ENCODE measurements around the gene NFE2L1. TPM values are rescaled to one million over a fixed set of nuclear protein-coding genes. Genes with fewer than 3 reads are reported as not detected.

The NFE2L1 gene
- polyA plus RNA-seq, 2 of the 4 experiments (the other 2 are of a cell fraction), result 108 to 283 TPM

DNA sequence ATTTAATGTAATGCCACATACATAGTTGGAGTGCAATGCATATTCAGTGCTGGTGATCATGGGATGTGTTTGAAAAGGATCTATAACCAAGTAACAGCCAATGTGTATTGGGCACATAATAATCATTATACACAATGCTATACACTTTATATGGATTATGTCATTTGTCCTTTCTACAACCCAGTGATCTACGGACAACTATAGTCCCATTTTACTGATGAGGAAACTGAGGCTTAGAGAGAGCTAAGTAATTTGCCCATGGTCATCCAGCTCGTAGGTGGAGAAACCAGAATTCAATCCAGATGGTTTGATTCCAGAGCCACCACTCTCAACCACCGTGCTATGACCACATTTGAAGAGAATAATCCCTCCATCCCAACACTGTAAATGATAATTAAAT, 38.0 kb upstream of the NFE2L1 start:
- ATAC-seq (no peak), FAIRE-seq (no peak), DNase-seq (ENCODE audit: low read depth in 1 of 2, low spot score in 1 of 2) (no peak)
- ChIA-PET POLR2A (interaction anchor here (0.6 kb wide), 1 partner anchor 62 kb away, joined by 3 read pairs; no protein-coding TSS in a partner anchor), CTCF (interaction anchor here (0.6 to 18.5 kb wide), 11 partner anchors 10 to 167 kb away, joined by 3 to 766 read pairs (median 7); partner anchors contain the start of genes CDK5RAP3, PNPO and PRR15L)
- Histone ChIP-seq H3K9me3 (no peaks in the 10 kb centered on the region), H3K4me1 (0 out of 3 replicates have a peak, but pooled peaks cover 3% of the 10 kb centered on the region), H3K4me2 (no peak overlapping the region), H3K4me3 (no peak overlapping the region), H3K27ac (no peak overlapping the region)
- TF ChIP-seq CBX2 (IDR thresholded peaks at IDR 0.05; ENCODE audit: borderline replicate concordance, low read depth), result no peak
- TF ChIP-seq KDM5A (IDR thresholded peaks at IDR 0.05), result no peak
- TF ChIP-seq ZSCAN20 (CRISPR knock-in tag; IDR thresholded peaks at IDR 0.05), result no peak
- TF ChIP-seq ESRRA (IDR thresholded peaks at IDR 0.05; ENCODE audit: borderline replicate concordance, low read length), result no peak
- WGBS (ENCODE audit: missing lambda C conversion rate), result 66% methylated on average over 3 of the region's 3 CpGs

DNA sequence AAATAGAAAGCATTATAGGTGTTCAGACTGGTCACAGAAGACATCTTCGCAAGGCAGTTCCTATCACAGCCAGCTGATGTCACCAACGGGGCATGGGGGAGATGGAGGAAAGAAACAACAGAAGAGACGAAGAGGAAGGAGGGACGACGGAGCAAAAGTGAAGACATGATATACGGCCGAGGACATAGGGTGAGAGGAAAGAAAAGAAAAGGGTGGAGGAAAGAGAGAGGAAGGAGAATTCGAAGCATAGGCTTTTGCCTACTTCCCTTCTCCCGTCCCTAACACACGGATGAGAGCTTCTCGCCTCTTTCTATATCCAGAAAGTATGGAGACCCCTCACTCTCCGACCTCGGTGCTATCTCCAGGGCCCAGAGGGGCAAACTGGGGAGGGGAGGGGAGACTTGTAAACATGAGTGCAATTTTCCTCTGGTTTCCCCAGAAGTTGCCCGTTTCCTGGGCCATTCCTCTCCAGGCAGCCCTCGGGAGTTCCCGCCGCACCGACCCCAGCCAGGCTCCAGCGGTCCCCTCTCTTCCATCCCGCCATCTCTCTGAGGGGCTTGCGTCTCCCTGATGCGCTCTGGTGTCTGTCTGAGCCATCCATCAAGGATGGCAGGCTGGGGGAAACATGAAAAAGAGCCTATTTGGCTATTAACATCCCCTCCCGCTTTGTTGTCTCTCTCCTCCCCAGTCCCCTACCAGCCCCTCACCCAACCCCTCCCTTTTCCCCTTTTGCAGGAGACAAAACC, 36.6 kb upstream of the NFE2L1 start:
- Histone ChIP-seq H3K4me2 (peak overlapping the region; percentile 61), H3K9me3 (no peaks in the 10 kb centered on the region), H3K4me1 (0 out of 3 replicates have a peak, but pooled peaks cover 3% of the 10 kb centered on the region), H3K4me3 (no peak overlapping the region), H3K27ac (peak overlapping the region; percentile 10 to 34; a peak in 5 of 6 replicates)
- ATAC-seq (peak; percentile 83 to 87), FAIRE-seq (peak; percentile 51), DNase-seq (ENCODE audit: low read depth in 1 of 2, low spot score in 1 of 2) (peak; percentile 66 to 78)
- ChIA-PET POLR2A (interaction anchor here (0.8 kb wide), 2 partner anchors 44 to 57 kb away, joined by 3 to 4 read pairs; no protein-coding TSS in a partner anchor), CTCF (interaction anchor here (0.9 to 18.5 kb wide), 17 partner anchors 9 to 168 kb away, joined by 3 to 766 read pairs (median 5); partner anchors contain the start of genes CDK5RAP3, PNPO and PRR15L)
- peak; percentile 23 to 61; a peak in 3 of 5 replicates for TF ChIP-seq RAD21 (conservative IDR thresholded peaks at IDR 0.05 in 1 of 2, IDR thresholded peaks at IDR 0.05 in 1 of 2)
- no peak for TF ChIP-seq HDAC2 (IDR thresholded peaks at IDR 0.05)
- TF ChIP-seq CHD2 (IDR thresholded peaks at IDR 0.05; ENCODE audit: low read length, partially characterized antibody), result no peak
- no peak for TF ChIP-seq JUNB (IDR thresholded peaks at IDR 0.05)
- TF ChIP-seq SMC3 (IDR thresholded peaks at IDR 0.05), result 0 out of 3 replicates have a peak, but pooled peaks have one; percentile 14
- TF ChIP-seq PHF8 (IDR thresholded peaks at IDR 0.05; ENCODE audit: borderline replicate concordance, low read depth), result no peak
- TF ChIP-seq, protein P1, sequence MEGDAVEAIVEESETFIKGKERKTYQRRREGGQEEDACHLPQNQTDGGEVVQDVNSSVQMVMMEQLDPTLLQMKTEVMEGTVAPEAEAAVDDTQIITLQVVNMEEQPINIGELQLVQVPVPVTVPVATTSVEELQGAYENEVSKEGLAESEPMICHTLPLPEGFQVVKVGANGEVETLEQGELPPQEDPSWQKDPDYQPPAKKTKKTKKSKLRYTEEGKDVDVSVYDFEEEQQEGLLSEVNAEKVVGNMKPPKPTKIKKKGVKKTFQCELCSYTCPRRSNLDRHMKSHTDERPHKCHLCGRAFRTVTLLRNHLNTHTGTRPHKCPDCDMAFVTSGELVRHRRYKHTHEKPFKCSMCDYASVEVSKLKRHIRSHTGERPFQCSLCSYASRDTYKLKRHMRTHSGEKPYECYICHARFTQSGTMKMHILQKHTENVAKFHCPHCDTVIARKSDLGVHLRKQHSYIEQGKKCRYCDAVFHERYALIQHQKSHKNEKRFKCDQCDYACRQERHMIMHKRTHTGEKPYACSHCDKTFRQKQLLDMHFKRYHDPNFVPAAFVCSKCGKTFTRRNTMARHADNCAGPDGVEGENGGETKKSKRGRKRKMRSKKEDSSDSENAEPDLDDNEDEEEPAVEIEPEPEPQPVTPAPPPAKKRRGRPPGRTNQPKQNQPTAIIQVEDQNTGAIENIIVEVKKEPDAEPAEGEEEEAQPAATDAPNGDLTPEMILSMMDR (IDR thresholded peaks at IDR 0.05), result peak; percentile 39; the same call in 2 of the 3 replicates
- TF ChIP-seq CBX8 (IDR thresholded peaks at IDR 0.05), result no peak
- 53% methylated on average over 23 of the region's 23 CpGs for WGBS (ENCODE audit: missing lambda C conversion rate)

DNA sequence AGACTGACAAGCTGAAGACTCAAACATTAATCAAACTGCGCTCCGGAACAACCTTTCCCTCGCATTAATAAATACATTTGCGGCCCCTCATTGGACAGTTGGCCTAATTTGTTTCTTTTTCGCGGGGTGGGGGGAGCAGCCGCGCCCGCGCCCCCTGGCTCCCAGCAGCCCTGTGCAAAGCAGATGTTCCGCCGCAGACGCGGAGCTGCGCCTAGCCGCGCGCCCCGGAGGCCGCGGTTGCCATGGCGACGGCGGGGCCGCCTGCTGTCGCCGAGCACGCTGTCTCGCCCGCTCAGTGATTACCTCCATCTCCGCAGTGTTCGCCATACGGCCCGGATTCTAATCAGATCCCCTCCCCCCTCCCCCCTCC, 36.0 kb upstream of the NFE2L1 start:
- H3K27ac ChIP-seq, result no peak overlapping the region
- CTCF ChIA-PET, result interaction anchor here (0.6 to 18.5 kb wide), 10 partner anchors 8 to 169 kb away, joined by 3 to 766 read pairs (median 9); partner anchors contain the start of genes CDK5RAP3, PNPO and PRR15L
- ATAC-seq (no peak), DNase-seq (ENCODE audit: low read depth in 1 of 2, low spot score in 1 of 2) (no peak), FAIRE-seq (no peak)
- WGBS (ENCODE audit: missing lambda C conversion rate), result 89% methylated on average over 33 of the region's 34 CpGs
- H3K4me1 ChIP-seq, result 0 out of 3 replicates have a peak, but pooled peaks cover 3% of the 10 kb centered on the region
- H3K9me3 ChIP-seq, result no peaks in the 10 kb centered on the region
- H3K4me3 ChIP-seq, result no peak overlapping the region
- TF ChIP-seq BHLHE40 (IDR thresholded peaks at IDR 0.05; ENCODE audit: low read depth, low read length), result no peak
- TF ChIP-seq, protein P2, sequence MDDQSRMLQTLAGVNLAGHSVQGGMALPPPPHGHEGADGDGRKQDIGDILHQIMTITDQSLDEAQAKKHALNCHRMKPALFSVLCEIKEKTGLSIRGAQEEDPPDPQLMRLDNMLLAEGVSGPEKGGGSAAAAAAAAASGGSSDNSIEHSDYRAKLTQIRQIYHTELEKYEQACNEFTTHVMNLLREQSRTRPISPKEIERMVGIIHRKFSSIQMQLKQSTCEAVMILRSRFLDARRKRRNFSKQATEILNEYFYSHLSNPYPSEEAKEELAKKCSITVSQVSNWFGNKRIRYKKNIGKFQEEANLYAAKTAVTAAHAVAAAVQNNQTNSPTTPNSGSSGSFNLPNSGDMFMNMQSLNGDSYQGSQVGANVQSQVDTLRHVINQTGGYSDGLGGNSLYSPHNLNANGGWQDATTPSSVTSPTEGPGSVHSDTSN (IDR thresholded peaks at IDR 0.05), result no peak
- TF ChIP-seq POLR2AphosphoS2 (conservative IDR thresholded peaks at IDR 0.05; ENCODE audit: low read length), result no peak
- TF ChIP-seq POLR2A (IDR thresholded peaks at IDR 0.05; ENCODE audit: low read length), result no peak
- TF ChIP-seq, protein P3, sequence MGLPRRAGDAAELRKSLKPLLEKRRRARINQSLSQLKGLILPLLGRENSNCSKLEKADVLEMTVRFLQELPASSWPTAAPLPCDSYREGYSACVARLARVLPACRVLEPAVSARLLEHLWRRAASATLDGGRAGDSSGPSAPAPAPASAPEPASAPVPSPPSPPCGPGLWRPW (IDR thresholded peaks at IDR 0.05), result no peak
- TF ChIP-seq NR3C1 (IDR thresholded peaks at IDR 0.05), result no peak
- POLR2A ChIA-PET, result no interaction called here
- H3K4me2 ChIP-seq, result no peak overlapping the region

Data from A549 (cell line).